HG02763 (cell line): ENCODE measurements around the gene MIPOL1.

ENCODE experiments used
- ATAC-seq: cut with Tn5 transposase; IDR thresholded peaks from one replicate; pipeline ENCODE4 v1.9.1; 2021; ENCODE audit warnings: mild to moderate bottlenecking, moderate library complexity; ENCODE audit not compliant: unreplicated experiment

Gene MIPOL1

DNA sequence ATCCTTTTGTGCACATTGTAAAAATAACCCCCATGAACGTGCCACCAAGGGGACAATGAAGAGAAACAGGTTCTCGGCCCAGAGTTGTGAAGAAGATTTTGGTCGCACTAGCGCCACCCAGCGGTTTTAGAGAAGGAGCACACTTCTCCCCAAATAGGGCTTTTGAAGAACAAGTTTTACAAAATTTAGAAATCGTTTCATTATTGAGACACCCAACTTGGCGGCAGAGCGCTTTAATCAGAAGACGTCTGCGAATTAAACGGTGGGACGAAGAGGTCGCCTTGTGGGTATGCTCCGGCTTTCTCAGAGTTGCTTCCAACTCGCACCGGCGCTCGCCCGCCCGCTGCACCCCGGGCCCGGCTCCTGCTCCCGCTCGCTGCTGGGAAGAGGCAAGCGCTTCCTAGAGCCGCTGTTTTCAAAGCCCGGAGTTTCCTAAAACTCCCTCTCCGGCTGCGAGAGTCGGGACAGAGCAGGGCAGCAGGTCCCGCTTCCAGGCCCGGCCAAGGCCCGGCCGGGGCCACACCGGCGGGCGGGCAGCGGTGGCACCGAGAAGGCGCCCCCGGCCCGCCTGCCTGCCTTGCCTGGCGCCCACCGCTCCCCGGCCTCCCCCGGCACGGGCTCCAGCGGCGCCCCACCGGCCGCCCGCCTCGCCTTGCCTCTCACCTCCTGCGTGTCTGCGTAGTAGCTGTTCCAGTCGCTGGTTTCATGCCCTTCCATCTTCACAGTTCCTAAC is 396.7 kb downstream of the MIPOL1 start:
- ATAC-seq: no peak

DNA sequence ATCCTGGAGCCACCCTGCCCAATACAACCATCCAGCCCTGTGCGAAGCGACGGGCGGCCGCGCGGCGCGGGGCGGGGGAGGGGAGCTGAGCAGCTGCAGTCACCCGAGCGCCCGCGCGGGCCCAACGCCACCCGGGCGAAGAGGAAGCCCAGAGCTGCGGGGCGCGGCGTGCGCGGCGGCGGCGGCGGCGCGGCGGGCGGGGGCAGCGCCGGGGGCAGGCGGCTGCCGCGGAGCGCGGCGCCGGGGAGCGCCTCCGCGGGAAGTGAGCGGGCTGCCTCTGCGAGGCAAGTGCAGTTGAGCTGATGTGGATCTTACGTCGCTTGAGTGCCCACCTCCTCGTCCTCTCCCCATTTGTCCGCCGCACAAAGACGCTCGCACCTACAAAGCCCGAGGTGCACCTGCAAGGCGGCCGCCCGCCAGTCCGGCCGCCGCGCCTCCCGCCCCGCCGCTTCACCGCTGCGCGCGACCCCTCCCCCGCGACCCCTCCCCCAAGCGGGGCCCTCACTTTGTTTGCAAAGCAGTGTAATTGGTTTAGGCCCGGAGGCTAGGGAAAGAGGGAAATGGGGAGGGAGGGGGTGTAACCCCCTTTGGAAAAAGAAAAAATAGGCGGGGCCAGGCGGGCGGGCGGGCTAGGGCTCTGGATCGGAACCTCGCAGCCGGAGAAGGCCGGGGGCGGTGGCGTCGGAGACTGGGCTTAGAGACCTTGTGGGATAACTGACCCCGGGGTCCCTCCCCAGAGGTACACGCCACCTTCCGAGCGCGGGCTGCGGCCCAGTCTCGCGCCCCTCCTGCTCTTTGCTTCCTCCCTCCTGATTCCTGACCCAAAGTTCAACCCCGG is 397.5 kb downstream of the MIPOL1 start, which contains the start of the genes FOXA1 and TTC6:
Gene FOXA1, minus strand, starts transcription at position 279 of the 838 bp plus-strand sequence. Its CDS starts 277 bp downstream, at position 2.
Gene TTC6, plus strand, starts transcription at position 659 of the 838 bp plus-strand sequence. CDS start 26,436 bp downstream, outside the sequence.
- ATAC-seq: no peak

DNA sequence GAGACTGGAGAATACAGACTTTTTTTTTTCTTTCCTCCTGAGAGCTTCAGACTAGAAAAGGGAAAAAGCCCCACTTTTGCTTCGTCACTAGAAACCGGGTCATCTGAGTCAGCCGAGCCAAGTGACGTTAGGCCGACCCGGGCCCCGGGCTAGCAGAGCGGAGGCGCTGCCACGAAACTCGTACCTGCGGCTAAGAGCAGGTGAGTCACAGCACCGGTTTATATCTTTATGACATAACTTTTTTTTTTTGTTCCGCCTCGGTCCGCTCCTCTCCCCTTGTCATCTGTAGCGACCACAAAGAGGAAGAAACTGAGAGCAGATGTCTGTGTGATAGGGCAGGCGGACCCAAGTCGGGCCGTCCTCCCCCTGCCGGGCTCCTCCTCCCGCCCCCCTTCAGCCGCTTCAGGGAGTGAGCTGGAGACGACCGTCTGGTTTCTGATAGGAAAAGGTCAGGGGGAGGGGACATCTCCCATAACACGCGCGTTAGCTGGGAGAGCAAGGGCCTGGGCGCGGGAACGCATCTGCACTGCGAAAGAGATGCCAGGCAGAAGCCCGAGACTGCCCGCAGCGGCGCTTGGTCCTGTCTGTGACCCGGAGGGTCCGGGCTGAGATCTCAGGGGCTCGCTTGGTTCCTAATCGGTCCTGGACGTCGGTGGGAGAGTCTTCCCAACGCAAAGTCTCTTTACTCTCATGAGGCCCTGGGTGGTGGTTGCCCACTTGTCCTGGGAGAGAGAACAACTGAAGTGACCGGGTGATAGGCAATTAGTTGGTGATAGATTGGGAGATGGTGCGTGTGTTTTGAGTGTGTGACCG is 398.3 kb downstream of the MIPOL1 start:
- no peak for ATAC-seq

DNA sequence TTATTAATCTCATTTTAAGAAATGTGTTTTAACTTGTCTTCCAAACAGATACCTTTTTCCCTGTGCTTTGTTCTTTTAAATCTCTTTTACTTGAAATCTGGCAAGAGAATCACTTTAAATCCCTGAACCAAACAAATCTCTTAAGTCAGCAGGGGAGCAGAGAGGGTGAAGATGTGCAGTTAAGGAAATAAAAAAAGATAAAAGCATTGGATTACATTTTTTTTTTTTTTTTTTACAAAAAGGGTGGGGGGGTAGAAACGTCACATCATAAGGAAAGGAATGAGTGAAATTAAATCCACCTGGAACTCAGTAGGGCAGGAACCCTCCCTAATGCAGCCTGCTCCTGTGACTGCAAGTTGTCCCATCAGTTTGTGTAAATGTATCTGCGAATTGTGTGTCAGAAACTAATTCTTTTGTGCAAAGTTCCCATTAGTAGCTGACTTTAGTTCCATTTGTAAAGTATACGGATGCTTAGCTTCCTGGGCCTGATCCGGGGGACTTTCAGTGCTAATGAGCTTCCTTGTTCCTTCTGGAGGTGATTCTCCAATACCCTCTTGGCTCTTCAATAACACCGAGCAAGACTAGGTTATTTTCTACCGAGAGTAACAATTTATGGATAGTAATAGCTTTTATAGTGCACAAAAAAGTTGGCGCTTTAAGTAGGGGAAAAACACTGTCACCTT is 399.2 kb downstream of the MIPOL1 start:
- no peak for ATAC-seq

DNA sequence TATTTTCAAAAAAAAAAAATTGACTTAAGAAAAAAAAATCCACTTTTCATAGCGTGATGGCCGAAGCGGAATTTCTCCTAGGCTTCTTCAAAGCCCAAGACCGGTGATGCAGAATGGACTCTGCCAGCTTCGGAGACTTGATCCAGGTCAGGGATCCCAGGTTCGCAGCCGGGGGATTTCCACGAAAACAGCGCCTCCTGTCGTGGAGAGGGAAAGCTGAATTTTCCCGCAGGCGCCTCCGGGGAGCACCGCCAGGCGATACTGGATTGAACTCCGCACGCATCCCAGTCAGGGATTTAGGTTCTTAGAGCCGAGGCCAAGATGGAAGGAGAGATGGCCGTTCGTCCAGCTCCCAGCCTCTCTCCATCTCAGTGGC is 399.8 kb downstream of the MIPOL1 start:
- ATAC-seq: no peak

DNA sequence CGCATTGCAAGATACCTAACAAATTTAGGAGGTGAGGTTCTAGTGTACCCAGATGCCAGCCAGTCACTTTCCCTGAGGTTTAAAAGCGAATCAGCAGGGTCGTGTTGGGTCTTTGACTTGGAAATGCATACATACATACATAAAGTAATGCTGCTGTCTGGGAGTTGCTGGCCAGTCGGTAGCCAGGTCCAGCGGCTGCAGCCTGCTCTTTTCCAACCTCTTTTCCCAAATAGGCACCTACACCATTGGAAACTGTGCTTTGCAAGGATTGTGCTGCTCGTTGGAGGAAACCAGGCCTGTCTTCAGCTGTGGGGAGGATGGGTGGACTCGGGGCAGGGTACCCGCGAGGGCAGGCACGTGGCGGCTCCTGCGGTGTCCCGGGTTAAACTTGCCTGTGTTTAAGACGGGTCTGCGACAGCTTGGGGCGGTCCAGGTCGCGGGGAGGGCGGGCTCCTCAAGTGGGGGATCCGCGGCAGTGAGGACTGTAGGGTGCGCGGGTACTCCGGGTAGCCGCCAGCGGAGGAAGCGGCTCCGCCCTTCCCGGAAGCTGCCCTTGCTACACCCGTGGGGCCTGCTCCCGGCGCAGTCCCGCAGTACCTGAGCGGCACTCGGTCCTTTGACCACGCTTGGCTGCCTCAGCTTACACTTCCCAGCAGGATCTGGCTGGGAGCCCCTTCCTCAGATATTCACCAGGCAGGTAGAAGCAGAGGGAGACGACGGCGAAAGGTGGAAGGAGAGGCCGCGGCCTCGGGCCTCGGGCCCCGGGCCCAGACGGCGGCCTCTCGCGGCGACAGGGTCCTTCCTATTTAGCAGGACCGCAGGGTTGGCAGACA is 400.4 kb downstream of the MIPOL1 start:
- no peak for ATAC-seq

DNA sequence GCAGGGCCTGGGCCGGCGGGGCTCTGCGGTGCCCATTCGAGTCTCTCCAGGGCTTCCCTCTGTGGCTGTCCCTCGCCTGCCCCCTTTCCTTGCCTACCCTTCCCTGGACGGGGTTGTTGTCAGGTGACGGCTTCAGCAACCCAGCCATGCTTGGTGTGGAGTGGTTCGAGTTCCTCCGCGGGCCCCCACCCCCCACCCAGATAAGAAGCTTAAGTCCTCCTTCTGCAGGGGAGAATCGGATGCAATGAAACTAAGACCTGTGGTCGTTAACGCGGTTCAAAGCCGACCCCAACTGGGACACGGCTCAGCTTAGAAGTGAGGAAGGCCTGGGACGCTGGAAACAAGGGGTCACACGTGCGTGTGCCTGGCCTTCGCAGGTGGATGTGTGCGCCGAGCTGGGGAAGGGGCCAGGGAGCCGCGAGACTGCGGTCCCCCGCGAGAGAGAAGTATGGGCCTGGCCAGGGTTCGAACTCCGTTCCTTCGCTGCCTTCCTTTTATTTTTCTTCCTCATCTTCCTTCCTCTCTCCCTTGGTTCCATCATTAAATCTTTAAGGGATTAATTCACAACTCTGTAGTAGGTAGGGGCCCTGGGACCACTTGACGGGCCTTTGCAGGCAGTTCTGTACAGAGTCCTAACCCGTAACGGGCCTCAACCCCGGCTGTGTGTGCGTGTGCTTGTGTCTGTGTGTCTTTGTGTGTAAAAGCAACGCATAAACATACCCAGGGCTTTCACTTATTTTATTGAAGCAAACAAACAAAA is 401.2 kb downstream of the MIPOL1 start:
- no peak for ATAC-seq

DNA sequence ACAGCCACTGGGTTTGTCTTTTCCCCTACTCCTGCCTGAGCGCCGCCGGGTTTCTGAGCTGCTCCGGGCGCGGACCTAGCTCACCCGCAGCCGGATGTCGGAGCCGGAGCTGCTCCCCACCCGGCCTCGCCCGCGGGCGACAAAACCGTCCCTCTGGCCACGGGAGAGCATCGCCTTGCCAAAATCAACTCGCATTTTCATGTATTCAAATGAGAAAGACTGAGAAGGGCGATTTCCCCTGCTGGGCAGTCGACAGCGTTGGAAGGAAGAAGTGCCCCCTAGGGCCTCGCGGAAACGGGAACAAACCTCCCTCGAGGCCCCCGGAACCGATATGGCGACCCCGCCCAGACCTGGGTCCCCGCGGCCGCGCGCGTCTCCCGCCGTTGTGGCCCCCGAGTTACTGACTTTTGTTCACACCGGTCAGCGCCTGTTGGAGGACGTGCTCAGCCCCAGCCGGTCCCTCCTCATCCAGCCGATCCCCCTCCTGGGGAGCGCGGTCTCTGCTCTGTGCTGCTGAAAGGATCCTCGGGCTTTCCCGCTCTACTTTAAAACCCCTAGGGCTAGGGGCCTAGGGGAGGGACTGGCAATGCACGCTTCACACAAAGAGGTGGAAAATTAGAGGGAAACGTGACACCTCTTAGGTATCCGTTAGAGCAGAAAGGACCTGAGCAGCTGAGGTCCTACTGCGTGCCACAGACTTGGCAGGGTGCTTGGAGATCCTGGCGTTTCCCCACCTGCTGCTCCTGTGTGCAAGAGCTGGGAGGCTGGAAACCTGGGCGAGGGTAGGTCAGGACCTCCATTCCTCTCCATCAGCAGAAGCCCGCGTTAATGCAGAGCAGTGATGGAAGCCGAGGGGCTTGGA is 402.0 kb downstream of the MIPOL1 start:
- no peak for ATAC-seq

DNA sequence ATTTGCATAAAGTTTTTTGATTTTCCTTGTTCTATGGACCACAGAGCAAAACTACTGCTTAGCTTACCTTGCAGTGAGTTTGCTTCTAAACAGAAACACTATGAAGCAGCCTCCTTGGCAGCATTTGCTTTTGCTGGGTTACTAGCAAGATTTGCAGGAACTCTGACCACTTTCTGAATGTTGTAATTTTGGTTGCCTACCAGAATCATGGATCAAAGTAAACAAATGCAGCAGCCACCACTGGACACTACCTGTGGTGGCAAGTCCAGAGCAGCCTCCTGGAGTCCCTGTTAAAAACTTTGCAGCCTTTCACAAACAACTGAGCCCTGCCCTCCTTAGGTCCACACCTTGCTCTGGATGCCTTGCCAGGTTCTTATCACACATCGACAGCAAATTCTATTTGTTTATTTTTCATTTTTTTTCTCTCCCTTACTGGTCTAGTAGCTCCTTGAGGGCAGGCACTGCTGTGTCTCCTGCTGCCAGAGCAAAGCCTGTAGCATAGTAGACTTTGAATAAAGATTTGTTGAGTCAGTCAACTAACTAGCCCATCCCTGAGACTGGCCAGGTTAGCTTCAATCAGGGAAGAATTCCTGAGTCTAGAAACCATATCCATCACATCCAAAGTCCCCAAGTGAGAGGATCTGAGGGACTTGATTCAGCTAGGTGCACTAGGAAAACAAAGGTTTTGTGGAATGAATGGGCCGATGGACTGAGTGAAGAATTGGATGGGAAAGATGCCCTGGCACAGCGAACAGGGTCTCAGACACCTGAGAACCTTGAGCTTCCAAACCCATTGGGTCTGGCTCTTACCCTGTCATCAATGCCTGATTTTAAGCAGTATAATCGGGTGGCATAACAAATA is 403.4 kb downstream of the MIPOL1 start:
- ATAC-seq: no peak

DNA sequence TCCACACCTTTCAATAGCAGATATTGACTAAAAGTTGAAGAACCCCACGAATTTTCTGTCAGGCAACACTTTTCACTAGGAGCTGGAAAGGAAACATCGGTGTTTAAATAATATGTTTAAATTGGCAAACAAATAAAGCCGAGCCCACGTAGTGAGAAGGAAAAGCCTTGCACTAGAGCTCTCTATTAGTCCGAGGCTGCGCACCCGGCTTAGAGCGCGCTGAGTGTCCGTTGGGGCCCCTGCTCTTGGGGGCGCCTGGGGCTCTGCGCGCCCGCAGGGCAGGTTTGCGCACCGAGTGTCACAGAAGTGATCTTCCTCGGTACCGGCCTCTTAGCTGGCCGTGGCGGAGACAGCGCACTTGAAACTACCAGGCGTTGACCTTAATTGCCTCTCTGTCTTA is 404.1 kb downstream of the MIPOL1 start:
- ATAC-seq: no peak
